HG03469 (cell line): ENCODE results near the gene HDAC9.

Experiments
- ATAC-seq: cut with Tn5 transposase; IDR thresholded peaks from one replicate; pipeline ENCODE4 v1.9.1; 2021; ENCODE audit warnings: mild to moderate bottlenecking, moderate library complexity, moderate number of reproducible peaks; ENCODE audit not compliant: unreplicated experiment

HDAC9 gene

GRCh38 chr7:18828260-18828993 is 332.9 kb downstream of the HDAC9 start:
- ATAC-seq: no peak

- no peak for ATAC-seq
Observed at GRCh38 chr7:18828994-18829857, 333.7 kb downstream of the HDAC9 start.

GRCh38 chr7:18829858-18830285 is 334.3 kb downstream of the HDAC9 start:
- no peak for ATAC-seq

GRCh38 chr7:18831419-18831818 is 335.9 kb downstream of the HDAC9 start:
- ATAC-seq: no peak

GRCh38 chr7:18831943-18832342 is 336.4 kb downstream of the HDAC9 start:
- no peak for ATAC-seq

GRCh38 chr7:18834577-18834976 is 339.0 kb downstream of the HDAC9 start:
- ATAC-seq: no peak

- ATAC-seq: no peak
Observed at GRCh38 chr7:18835001-18835690, 339.6 kb downstream of the HDAC9 start.

GRCh38 chr7:18843979-18844378 is 348.4 kb downstream of the HDAC9 start:
- no peak for ATAC-seq

- no peak for ATAC-seq
Observed at GRCh38 chr7:18844735-18845134, 349.2 kb downstream of the HDAC9 start.

- no peak for ATAC-seq
Observed at GRCh38 chr7:18845700-18846099, 350.2 kb downstream of the HDAC9 start.

- ATAC-seq: no peak
Observed at GRCh38 chr7:18846765-18847215, 351.2 kb downstream of the HDAC9 start.

- no peak for ATAC-seq
Observed at GRCh38 chr7:18849130-18849529, 353.6 kb downstream of the HDAC9 start.

GRCh38 chr7:18855796-18856195 is 360.2 kb downstream of the HDAC9 start:
- no peak for ATAC-seq

GRCh38 chr7:18858232-18858631 is 362.7 kb downstream of the HDAC9 start:
- no peak for ATAC-seq

GRCh38 chr7:18859318-18859717 is 363.8 kb downstream of the HDAC9 start:
- ATAC-seq: no peak

- ATAC-seq: no peak
Observed at GRCh38 chr7:18860221-18860620, 364.7 kb downstream of the HDAC9 start.

- ATAC-seq: peak; percentile 78
Observed at GRCh38 chr7:18861514-18862118, 366.1 kb downstream of the HDAC9 start.

- no peak for ATAC-seq
Observed at GRCh38 chr7:18864967-18865366, 369.4 kb downstream of the HDAC9 start.

GRCh38 chr7:18866359-18867036 is 370.9 kb downstream of the HDAC9 start:
- peak; percentile 85 for ATAC-seq

- ATAC-seq: no peak
Observed at GRCh38 chr7:18872344-18872743, 376.8 kb downstream of the HDAC9 start.
